Measurements from ENCODE around the gene PEX6.

GRCh38 chr6:42988486-42989020, 9.6 kb upstream of the PEX6 start:
- TF ChIP-seq CTCF (IDR thresholded peaks at IDR 0.05; ENCODE audit: low read length), result no peak
- no peak for TF ChIP-seq EZH2 (optimal IDR thresholded peaks at IDR 0.05; ENCODE audit: low read depth, low read length)

All from MM.1S (cell line).